Type B pancreatic cell (in vitro differentiated cells): ENCODE measurements around the gene PIP5K1B. TPM values are rescaled to one million over a fixed set of nuclear protein-coding genes. Genes with fewer than 3 reads are reported as not detected.

ENCODE experiments used
- DNase-seq: peaks from one replicate; pipeline ENCODE4 v3.0.0; 2021; ENCODE audit warnings: mixed read lengths; ENCODE audit not compliant: unreplicated experiment; ENCODE audit errors: extremely low spot score
- H3K27ac Mint-ChIP-seq: 2 replicates; pipeline ENCODE4 v1.8.0; 2021; ENCODE audit warnings: mild to moderate bottlenecking, mixed read lengths
- H3K27me3 Mint-ChIP-seq: 2 replicates; pipeline ENCODE4 v1.8.0; 2021; ENCODE audit warnings: mixed read lengths
- H3K36me3 Mint-ChIP-seq: 2 replicates; pipeline ENCODE4 v1.8.0; 2021; ENCODE audit warnings: mixed read lengths
- H3K4me1 Mint-ChIP-seq: one replicate; pipeline ENCODE4 v1.8.0; 2021; ENCODE audit warnings: mixed read lengths; ENCODE audit not compliant: unreplicated experiment
- H3K4me3 Mint-ChIP-seq: 2 replicates; pipeline ENCODE4 v1.8.0; 2021; ENCODE audit warnings: mild to moderate bottlenecking, mixed read lengths
- H3K9me3 Mint-ChIP-seq: 2 replicates; pipeline ENCODE4 v1.8.0; 2021; ENCODE audit warnings: mixed read lengths
- CTCF ChIP-seq: fragments of 200-600 bp; sonication (generic); conservative IDR thresholded peaks from 2 replicates; pipeline ENCODE4 v1.5.0; 2021; ENCODE audit warnings: antibody characterized with exemption, mild to moderate bottlenecking
- total RNA-seq: library from RNA; stranded (reverse); gene quantifications from 2 replicates; pipeline ENCODE4 v1.2.1, GENCODE V29; 2021; ENCODE audit warnings: low replicate concordance

Gene PIP5K1B
- total RNA-seq, 1 donor from 2014 or later, result 9.8 TPM

- H3K4me3 Mint-ChIP-seq, result no peak overlapping the region
- no peak for TF ChIP-seq CTCF
- no peaks in the 10 kb centered on the region for H3K27me3 Mint-ChIP-seq
- H3K27ac Mint-ChIP-seq, result no peak overlapping the region
- no peaks in the 10 kb centered on the region for H3K4me1 Mint-ChIP-seq
- H3K9me3 Mint-ChIP-seq, result no peaks in the 10 kb centered on the region
- DNase-seq, result no peak
- H3K36me3 Mint-ChIP-seq, result peaks cover 23% of the 10 kb centered on the region
These were observed 349.9 kb downstream of the PIP5K1B start for GRCh38 chr9:69054989-69055388.

- no peak overlapping the region for H3K4me3 Mint-ChIP-seq
- TF ChIP-seq CTCF, result no peak
- H3K27me3 Mint-ChIP-seq, result no peaks in the 10 kb centered on the region
- H3K27ac Mint-ChIP-seq, result no peak overlapping the region
- no peak for DNase-seq
- peaks cover 31% of the 10 kb centered on the region for H3K36me3 Mint-ChIP-seq
- no peaks in the 10 kb centered on the region for H3K4me1 Mint-ChIP-seq
- no peaks in the 10 kb centered on the region for H3K9me3 Mint-ChIP-seq
These were observed 351.3 kb downstream of the PIP5K1B start for GRCh38 chr9:69056191-69056815.

GRCh38 chr9:69058101-69058500, 353.1 kb downstream of the PIP5K1B start:
- Mint-ChIP-seq H3K9me3 (no peaks in the 10 kb centered on the region), H3K4me1 (no peaks in the 10 kb centered on the region), H3K36me3 (peaks cover 31% of the 10 kb centered on the region), H3K4me3 (no peak overlapping the region), H3K27me3 (no peaks in the 10 kb centered on the region), H3K27ac (no peak overlapping the region)
- DNase-seq, result no peak
- no peak for TF ChIP-seq CTCF

Other genes starting within 250 kb of the PIP5K1B start
- gene TMEM252, start 164.4 kb upstream of the PIP5K1B start, total RNA-seq, result 0.67 and 0.80 TPM in 2 replicates